Stomach (tissue), 9 donors: ENCODE results near the gene SYNC. TPM values are rescaled to one million over a fixed set of nuclear protein-coding genes. Genes with fewer than 3 reads are reported as not detected.
A peak's percentile ranks its signal among the peaks of the same experiment; 100 is the strongest.
"Not testable (repeated sequence)": the region's sequence is repeated elsewhere in the genome, so short reads cannot be mapped to it uniquely, and the experiment has no call there.

ENCODE experiments used
- DNase-seq, 2 donors: peaks; one replicate each; pipeline versions ENCODE4 v3.0.0 to v3.0.0-alpha.2; 2013 to 2019
- H3K27ac ChIP-seq, 5 donors: fragments of 200-600 bp in 4 of 5; sonication (generic) in 4 of 5; one replicate each; pipeline ENCODE4 v1.5.1; 2013 to 2019; ENCODE audit warnings: mild to moderate bottlenecking in 1 of 5, moderate library complexity in 1 of 5
- H3K27me3 ChIP-seq, 3 donors: fragments of 200-600 bp; sonication (generic); one replicate each; pipeline ENCODE4 v1.5.1; 2017 to 2019; ENCODE audit warnings: mixed run types in 1 of 3
- H3K36me3 ChIP-seq, 4 donors: fragments of 200-600 bp; sonication (generic); 1 replicate in 3 of 4; 2 replicates in 1 of 4; pipeline ENCODE4 v1.5.1; 2016 to 2019
- H3K4me1 ChIP-seq, 4 donors: fragments of 200-600 bp; sonication (generic); one replicate each; pipeline ENCODE4 v1.5.1; 2016 to 2019
- H3K4me3 ChIP-seq, 4 donors: fragments of 200-600 bp; sonication (generic) in 3 of 4; one replicate each; pipeline ENCODE4 v1.5.1; 2016 to 2019; ENCODE audit warnings: mild to moderate bottlenecking in 1 of 4
- H3K9me3 ChIP-seq, 4 donors: fragments of 200-600 bp; sonication (generic); one replicate each; pipeline ENCODE4 v1.5.1; 2016 to 2019
- EP300 ChIP-seq: sonication (generic); formaldehyde crosslinking; IDR thresholded peaks from one replicate; pipeline ENCODE4 v1.6.1; 2017; ENCODE audit warnings: antibody characterized with exemption
- POLR2A ChIP-seq, 4 donors: fragments of 450-650 bp; IDR thresholded peaks; one replicate each; pipeline ENCODE4 v1.6.1; 2016; ENCODE audit warnings: antibody characterized with exemption in 4 of 4, control low read depth in 2 of 4, mild to moderate bottlenecking in 1 of 4, moderate library complexity in 1 of 4
- POLR2AphosphoS5 ChIP-seq, 3 donors: sonication (generic); formaldehyde crosslinking; IDR thresholded peaks; one replicate each; pipeline ENCODE4 v1.6.1; 2016; ENCODE audit warnings: antibody characterized with exemption in 3 of 3
- WGBS, 5 donors: extraction: QIAGEN DNeasy Blood & Tissue Kit in 3 of 5; methylation state at CpG; one replicate each; pipeline versions ENCODE4 v1.1.5 to v1.1.7; 2013 to 2018; 5-methylcytosine and 5-hydroxymethylcytosine counted together
- intact Hi-C: fragments of 100-400 bp; cut with DNase I; formaldehyde crosslinking; loops from one replicate; pipeline ENCODE4 v1.15.1; 2023; ENCODE audit warnings: low total_unique reads
- polyA plus RNA-seq, 3 donors: library from polyadenylated mRNA; stranded (reverse); fragments of 200-250 nt; gene quantifications; one replicate each; pipeline ENCODE4 v1.2.3, GENCODE V29; 2013
- total RNA-seq, 5 donors: library from RNA; depleted of rRNA; stranded (reverse); fragments of >200 nt; gene quantifications; one replicate each; pipeline versions ENCODE4 v1.1.0 to v1.2.3, GENCODE V29; 2014 to 2016
- TF ChIP-seq, protein P1 (sequence below), 7 experiments: fragments of 450-650 bp in 4 of 7; fragments of 200-600 bp in 3 of 7; sonication (generic) in 3 of 7; IDR thresholded peaks; one replicate each; pipeline ENCODE4 v1.5.1; 2016 to 2019; ENCODE audit warnings: antibody characterized with exemption in 7 of 7, control low read depth in 2 of 7, mild to moderate bottlenecking in 1 of 7
- donor health status: healthy with polysubstance abuse.
- donor health status: Bipolar disorder and iron deficiency.
- donor health status: healthy.

The SYNC gene
- total and polyA plus RNA-seq, 8 donors: 5.5 to 38.5 (median 14.0) TPM

DNA sequence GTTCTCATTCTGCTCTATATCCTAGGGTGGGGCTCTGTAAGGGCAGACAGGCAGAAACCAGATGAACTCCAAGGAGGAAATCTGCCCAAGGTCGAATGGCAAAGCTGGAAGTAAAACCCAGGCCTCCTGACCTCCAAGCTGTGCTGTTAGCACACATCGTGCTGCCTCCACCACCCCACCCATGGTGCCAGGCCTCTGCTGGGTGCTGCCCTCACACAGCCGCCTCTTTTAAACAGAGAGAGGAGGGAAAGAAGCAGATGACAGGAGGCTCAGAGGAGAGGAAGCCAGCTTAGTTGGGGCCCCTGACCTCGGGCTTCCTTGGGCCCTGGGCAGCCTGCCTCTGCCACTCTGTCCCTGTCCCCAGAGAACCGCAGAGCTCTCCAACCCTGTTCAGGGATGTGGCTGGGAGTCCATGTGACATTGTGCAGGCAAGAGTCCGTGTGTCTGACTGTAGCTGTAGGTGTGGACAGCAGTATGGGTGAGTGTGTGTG, 1.1 kb downstream of the SYNC start:
- Histone ChIP-seq H3K4me3 (peak overlapping the region; percentile 59 to 74 (median 68)), H3K4me1 (peaks cover 23 to 49% (median 30%) of the 10 kb centered on the region in 4 donors), H3K27ac (peak overlapping the region; percentile 33 to 93 (median 87)), H3K27me3 (peaks cover 0 to 13% (median 3%) of the 10 kb centered on the region in 3 donors), H3K9me3 (no peaks in the 10 kb centered on the region), H3K36me3 (peaks cover 0 to 9% (median 0%) of the 10 kb centered on the region in 4 donors)
- 28 to 45% (median 38%) methylated on average over 2 to 6 of the region's 6 CpGs for WGBS, 5 donors
- DNase-seq: peak in 1 of 2 donors; percentile 50
- no peak for TF ChIP-seq POLR2A (IDR thresholded peaks at IDR 0.05)
- no peak for TF ChIP-seq POLR2AphosphoS5 (IDR thresholded peaks at IDR 0.05)
- TF ChIP-seq EP300: no peak
- TF ChIP-seq, protein P1, sequence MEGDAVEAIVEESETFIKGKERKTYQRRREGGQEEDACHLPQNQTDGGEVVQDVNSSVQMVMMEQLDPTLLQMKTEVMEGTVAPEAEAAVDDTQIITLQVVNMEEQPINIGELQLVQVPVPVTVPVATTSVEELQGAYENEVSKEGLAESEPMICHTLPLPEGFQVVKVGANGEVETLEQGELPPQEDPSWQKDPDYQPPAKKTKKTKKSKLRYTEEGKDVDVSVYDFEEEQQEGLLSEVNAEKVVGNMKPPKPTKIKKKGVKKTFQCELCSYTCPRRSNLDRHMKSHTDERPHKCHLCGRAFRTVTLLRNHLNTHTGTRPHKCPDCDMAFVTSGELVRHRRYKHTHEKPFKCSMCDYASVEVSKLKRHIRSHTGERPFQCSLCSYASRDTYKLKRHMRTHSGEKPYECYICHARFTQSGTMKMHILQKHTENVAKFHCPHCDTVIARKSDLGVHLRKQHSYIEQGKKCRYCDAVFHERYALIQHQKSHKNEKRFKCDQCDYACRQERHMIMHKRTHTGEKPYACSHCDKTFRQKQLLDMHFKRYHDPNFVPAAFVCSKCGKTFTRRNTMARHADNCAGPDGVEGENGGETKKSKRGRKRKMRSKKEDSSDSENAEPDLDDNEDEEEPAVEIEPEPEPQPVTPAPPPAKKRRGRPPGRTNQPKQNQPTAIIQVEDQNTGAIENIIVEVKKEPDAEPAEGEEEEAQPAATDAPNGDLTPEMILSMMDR (IDR thresholded peaks at IDR 0.05): no peak
- intact Hi-C loops: no loop called here

DNA sequence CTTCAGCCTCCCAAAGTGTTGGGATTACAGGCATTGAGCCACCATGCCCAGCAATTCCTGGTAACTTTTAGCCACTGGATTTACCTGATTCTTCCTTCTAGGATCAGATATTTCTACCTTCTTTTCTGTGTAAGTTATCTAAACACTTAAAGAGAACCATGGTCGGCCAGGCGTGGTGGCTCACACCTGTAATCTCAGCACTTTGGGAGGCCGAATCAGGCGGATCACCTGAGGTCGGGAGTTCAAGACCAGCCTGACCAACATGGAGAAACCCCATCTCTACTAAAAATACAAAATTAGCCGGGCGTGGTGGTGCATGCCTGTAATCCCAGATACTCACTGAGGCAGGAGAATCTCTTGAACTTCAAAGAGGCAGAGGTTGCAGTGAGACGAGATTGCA, 5.6 kb downstream of the SYNC start:
- peak overlapping the region in 2 of 5 donors; percentile 79 for H3K27ac ChIP-seq
- 92 to 97% (median 94%) methylated on average over 8 of the region's 8 CpGs for WGBS, 5 donors
- H3K4me1 ChIP-seq: peaks cover 17 to 50% (median 36%) of the 10 kb centered on the region in 4 donors
- intact Hi-C loops, H3K27me3 ChIP-seq, H3K9me3 ChIP-seq, DNase-seq, H3K4me3 ChIP-seq: not testable (repeated sequence)
- H3K36me3 ChIP-seq: peaks cover 0 to 34% (median 7%) of the 10 kb centered on the region in 4 donors

DNA sequence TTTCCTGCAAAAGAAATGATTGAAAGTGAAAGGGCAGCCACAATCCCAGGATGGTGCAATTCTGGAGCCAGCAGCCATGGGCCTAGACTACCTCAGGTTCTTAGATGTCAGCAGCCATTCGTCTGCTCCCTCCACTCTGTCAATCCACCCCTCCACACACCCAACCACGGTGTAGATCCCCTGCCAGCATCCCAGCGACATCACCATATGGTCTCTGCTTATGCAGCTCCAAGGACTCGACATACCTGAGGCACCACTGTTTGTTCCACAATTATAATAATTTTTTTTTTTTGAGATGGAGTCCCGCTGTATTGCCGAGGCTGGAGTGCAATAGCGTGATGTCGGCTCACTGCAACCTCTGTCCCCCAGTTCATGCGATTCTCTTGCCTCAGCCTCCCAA, 6.5 kb downstream of the SYNC start:
- Histone ChIP-seq H3K9me3 (no peaks in the 10 kb centered on the region), H3K27me3 (no peaks in the 10 kb centered on the region), H3K27ac (peak overlapping the region in 4 of 5 donors; percentile 66 to 79 (median 74)), H3K4me1 (peaks cover 15 to 41% (median 28%) of the 10 kb centered on the region in 4 donors), H3K36me3 (peaks cover 0 to 34% (median 8%) of the 10 kb centered on the region in 4 donors), H3K4me3 (no peak overlapping the region)
- DNase-seq: no peak
- intact Hi-C loops: no loop called here
- WGBS, 5 donors: 88 to 94% (median 94%) methylated on average over 9 of the region's 9 CpGs
- TF ChIP-seq EP300 (no peak), POLR2A (IDR thresholded peaks at IDR 0.05) (no peak), POLR2AphosphoS5 (IDR thresholded peaks at IDR 0.05) (no peak)
- TF ChIP-seq, protein P1 (IDR thresholded peaks at IDR 0.05): no peak

DNA sequence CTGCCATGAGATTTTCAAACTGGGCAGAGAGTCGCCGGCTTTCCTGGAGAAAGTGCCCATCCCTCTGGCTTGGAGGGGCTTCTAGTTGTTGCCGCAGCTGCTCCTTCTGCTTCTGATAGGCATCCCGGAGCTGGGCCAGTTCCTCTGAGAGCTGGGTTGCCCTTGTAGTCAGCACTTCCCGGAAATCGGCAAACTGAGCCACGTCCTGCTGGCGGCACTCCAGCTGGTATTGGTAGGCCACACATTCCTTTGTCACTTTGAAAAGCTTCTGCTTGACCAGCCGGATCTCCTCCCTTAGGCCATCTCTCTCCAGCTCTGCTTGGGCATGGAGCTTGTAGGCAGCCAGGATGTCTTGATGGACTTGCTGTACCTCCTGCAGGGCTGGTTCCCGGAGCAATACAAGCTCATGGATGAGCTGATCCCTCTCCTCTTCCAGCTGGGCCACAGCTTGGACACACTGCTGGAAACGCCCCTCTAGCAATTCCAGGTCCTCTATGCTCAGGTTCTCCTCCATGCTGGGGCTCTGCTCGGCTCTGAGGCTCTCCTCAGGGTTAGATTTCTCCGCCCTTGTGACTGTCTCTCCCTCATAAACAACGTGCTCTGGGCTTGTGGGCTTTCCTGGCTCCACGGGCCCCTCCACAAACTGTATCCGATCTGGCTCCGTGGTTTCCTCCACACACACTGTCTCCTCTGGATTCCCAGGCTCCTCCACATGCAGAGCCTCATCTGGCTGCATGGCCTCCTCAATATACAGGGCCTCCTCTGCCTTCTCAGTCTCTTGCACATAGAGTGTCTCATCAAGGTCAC, 7.3 kb downstream of the SYNC start:
- Histone ChIP-seq H3K27me3 (no peaks in the 10 kb centered on the region), H3K36me3 (peaks cover 0 to 34% (median 12%) of the 10 kb centered on the region in 4 donors), H3K27ac (peak overlapping the region in 4 of 5 donors; percentile 66 to 79 (median 74)), H3K4me3 (no peak overlapping the region), H3K4me1 (peaks cover 15 to 37% (median 27%) of the 10 kb centered on the region in 4 donors), H3K9me3 (no peaks in the 10 kb centered on the region)
- 39 to 55% (median 48%) methylated on average over 15 to 17 of the region's 17 CpGs for WGBS, 5 donors
- intact Hi-C loops: no loop called here
- DNase-seq: peak; percentile 39 to 90
- TF ChIP-seq, protein P1 (IDR thresholded peaks at IDR 0.05): no peak
- TF ChIP-seq POLR2AphosphoS5 (IDR thresholded peaks at IDR 0.05): peak in 1 of 3 donors; percentile 53
